GM12891 (cell line): Measurements from ENCODE around the gene ACKR3.

ENCODE experiments used
- POLR2A ChIP-seq: IDR thresholded peaks from 2 replicates; pipeline ENCODE4 v1.6.1; 2011; ENCODE audit warnings: low read depth, low read length, control low read depth
- POLR2AphosphoS5 ChIP-seq: IDR thresholded peaks from 2 replicates; pipeline ENCODE4 v1.6.1; 2011; ENCODE audit warnings: low read depth, low read length, control low read depth
- SPI1 ChIP-seq: IDR thresholded peaks from 2 replicates; pipeline ENCODE4 v1.6.1; 2011; ENCODE audit warnings: low read depth, low read length, control low read depth

- TF ChIP-seq SPI1: no peak
- no peak for TF ChIP-seq POLR2A
- TF ChIP-seq POLR2AphosphoS5: no peak
These were observed 44.1 kb upstream of the ACKR3 start for GRCh38 chr2:236525411-236525997.
